ENCODE measurements around the gene ERC1.

Gene ERC1

GRCh38 chr12:1419849-1420371 lies 428.9 kb downstream of the ERC1 start:
- DNase-seq, result no peak

GRCh38 chr12:1421091-1421846 lies 430.2 kb downstream of the ERC1 start:
- no peak for DNase-seq

- DNase-seq, result no peak
These were observed 431.7 kb downstream of the ERC1 start for GRCh38 chr12:1422604-1423315.

- no peak for DNase-seq
These were observed 433.8 kb downstream of the ERC1 start for GRCh38 chr12:1424674-1425395.

- DNase-seq, result no peak
These were observed 434.3 kb downstream of the ERC1 start for GRCh38 chr12:1425396-1425729.

GRCh38 chr12:1428671-1429070 lies 437.6 kb downstream of the ERC1 start:
- no peak for DNase-seq

GRCh38 chr12:1429980-1430379 lies 439.0 kb downstream of the ERC1 start:
- no peak for DNase-seq

GRCh38 chr12:1434296-1434955 lies 443.4 kb downstream of the ERC1 start:
- DNase-seq, result no peak

GRCh38 chr12:1435044-1435443 lies 444.0 kb downstream of the ERC1 start:
- DNase-seq, result no peak

- DNase-seq, result no peak
These were observed 444.4 kb downstream of the ERC1 start for GRCh38 chr12:1435456-1435855.

GRCh38 chr12:1436015-1436414 lies 445.0 kb downstream of the ERC1 start:
- no peak for DNase-seq

GRCh38 chr12:1436981-1437380 lies 446.0 kb downstream of the ERC1 start:
- DNase-seq, result no peak

- no peak for DNase-seq
These were observed 448.2 kb downstream of the ERC1 start for GRCh38 chr12:1439201-1439600.

- no peak for DNase-seq
These were observed 448.7 kb downstream of the ERC1 start for GRCh38 chr12:1439687-1440086.

GRCh38 chr12:1443421-1444141 lies 452.6 kb downstream of the ERC1 start:
- DNase-seq, result no peak

- DNase-seq, result no peak
These were observed 453.1 kb downstream of the ERC1 start for GRCh38 chr12:1444142-1444516.

- no peak for DNase-seq
These were observed 454.8 kb downstream of the ERC1 start for GRCh38 chr12:1445807-1446206.

- DNase-seq, result no peak
These were observed 457.3 kb downstream of the ERC1 start for GRCh38 chr12:1448336-1448735.

GRCh38 chr12:1453810-1454209 lies 462.8 kb downstream of the ERC1 start:
- no peak for DNase-seq

GRCh38 chr12:1456885-1457284 lies 465.9 kb downstream of the ERC1 start:
- DNase-seq, result no peak

- DNase-seq, result no peak
These were observed 466.9 kb downstream of the ERC1 start for GRCh38 chr12:1457901-1458300.

- DNase-seq, result no peak
These were observed 468.3 kb downstream of the ERC1 start for GRCh38 chr12:1459339-1459738.

Data from activated T-cell treated with anti-CD3 and anti-CD28 coated beads, Interleukin-2, amount 50 U/mL, for 48 hours (primary cell).